ENCODE data around the gene PLPP3. TPM values are rescaled to one million over a fixed set of nuclear protein-coding genes. Genes with fewer than 3 reads are reported as not detected.

Gene PLPP3
- total RNA-seq, 1 experiment from 2014 or later = 8.2 TPM

- CTCF ChIA-PET = interaction anchor here (0.9 kb wide), 1 partner anchor 10 kb away, joined by 3 read pairs; no protein-coding TSS in a partner anchor
- H3K4me1 ChIP-seq (ENCODE audit: control insufficient read depth, insufficient read depth, low read length) = peaks cover 24% of the 10 kb centered on the region
- DNase-seq (ENCODE audit: low read depth, low spot score) = no peak
Measured at GRCh38 chr1:56574794-56575193, 4.6 kb downstream of the PLPP3 start.

GRCh38 chr1:56573311-56573710 lies 6.1 kb downstream of the PLPP3 start:
- Histone ChIP-seq H3K4me1 (ENCODE audit: control insufficient read depth, insufficient read depth, low read length) (peaks cover 25% of the 10 kb centered on the region), H3K9me3 (ENCODE audit: control insufficient read depth, insufficient read depth, low read depth, low read length) (no peaks in the 10 kb centered on the region), H3K27ac (ENCODE audit: low read length) (no peak overlapping the region), H3K27me3 (ENCODE audit: control insufficient read depth, insufficient read depth, low read length) (0 out of 2 replicates have a peak, but pooled peaks cover 2% of the 10 kb centered on the region), H3K36me3 (ENCODE audit: control insufficient read depth, insufficient read depth, low read length) (no peaks in the 10 kb centered on the region), H3K4me3 (ENCODE audit: low read depth in 2 of 2, low read length in 2 of 2) (no peak overlapping the region)
- ChIA-PET CTCF (no interaction called here), POLR2A (no interaction called here)
- DNase-seq (ENCODE audit: low read depth, low spot score) (no peak), ATAC-seq (no peak)
- in situ Hi-C loops (cut with HindIII; ENCODE audit: low pct_unique_long_range_greater_than_20kb, low sequenced_read_pairs) (no loop called here), intact Hi-C loops (cut with micrococcal nuclease; ENCODE audit: unreplicated experiment) (loop anchor here (10.0 kb wide), 2 partner anchors 159 to 1099 kb away; no protein-coding TSS in a partner anchor)
- BruUV-seq (replicated peaks) = no TSS peak
- TF ChIP-seq SIN3A (IDR thresholded peaks at IDR 0.05; ENCODE audit: borderline replicate concordance, insufficient read depth, low read depth, low read length) (no peak), REST (IDR thresholded peaks at IDR 0.05; ENCODE audit: insufficient read depth in 1 of 2, low read depth in 2 of 2, low read length in 1 of 2) (no peak), CTCF (IDR thresholded peaks at IDR 0.05) (no peak), TCF7L2 (IDR thresholded peaks at IDR 0.05; ENCODE audit: low read depth, low read length) (no peak), POLR2AphosphoS5 (IDR thresholded peaks at IDR 0.05; ENCODE audit: low read depth, low read length) (no peak)

More at GRCh38 chr1:56574794-56575193, 4.6 kb downstream of the PLPP3 start:
- Histone ChIP-seq H3K9me3 (ENCODE audit: control insufficient read depth, insufficient read depth, low read depth, low read length) (no peaks in the 10 kb centered on the region), H3K36me3 (ENCODE audit: control insufficient read depth, insufficient read depth, low read length) (peaks cover 2% of the 10 kb centered on the region; the same call in 1 of the 2 replicates), H3K4me3 (ENCODE audit: low read depth in 2 of 2, low read length in 2 of 2) (no peak overlapping the region), H3K27ac (ENCODE audit: low read length) (no peak overlapping the region), H3K27me3 (ENCODE audit: control insufficient read depth, insufficient read depth, low read length) (0 out of 2 replicates have a peak, but pooled peaks cover 2% of the 10 kb centered on the region)
- POLR2A ChIA-PET = no interaction called here
- no peak for TF ChIP-seq SIN3A (IDR thresholded peaks at IDR 0.05; ENCODE audit: borderline replicate concordance, insufficient read depth, low read depth, low read length)
- no peak for TF ChIP-seq CTCF (IDR thresholded peaks at IDR 0.05)
- no peak for TF ChIP-seq TCF7L2 (IDR thresholded peaks at IDR 0.05; ENCODE audit: low read depth, low read length)
- no peak for TF ChIP-seq POLR2AphosphoS5 (IDR thresholded peaks at IDR 0.05; ENCODE audit: low read depth, low read length)
- TF ChIP-seq REST (IDR thresholded peaks at IDR 0.05; ENCODE audit: insufficient read depth in 1 of 2, low read depth in 2 of 2, low read length in 1 of 2) = no peak
- ATAC-seq = no peak
- in situ Hi-C loops (cut with HindIII; ENCODE audit: low pct_unique_long_range_greater_than_20kb, low sequenced_read_pairs) (no loop called here), intact Hi-C loops (cut with micrococcal nuclease; ENCODE audit: unreplicated experiment) (loop anchor here (10.0 kb wide), 2 partner anchors 160 to 1100 kb away; no protein-coding TSS in a partner anchor)
- no TSS peak for BruUV-seq (replicated peaks)
